HG03378 (cell line): Measurements from ENCODE around the gene CREB5.

Experiments used
- ATAC-seq: cut with Tn5 transposase; IDR thresholded peaks from one replicate; pipeline ENCODE4 v1.9.1; 2021; ENCODE audit warnings: mild to moderate bottlenecking, moderate library complexity; ENCODE audit not compliant: unreplicated experiment

Gene CREB5

DNA sequence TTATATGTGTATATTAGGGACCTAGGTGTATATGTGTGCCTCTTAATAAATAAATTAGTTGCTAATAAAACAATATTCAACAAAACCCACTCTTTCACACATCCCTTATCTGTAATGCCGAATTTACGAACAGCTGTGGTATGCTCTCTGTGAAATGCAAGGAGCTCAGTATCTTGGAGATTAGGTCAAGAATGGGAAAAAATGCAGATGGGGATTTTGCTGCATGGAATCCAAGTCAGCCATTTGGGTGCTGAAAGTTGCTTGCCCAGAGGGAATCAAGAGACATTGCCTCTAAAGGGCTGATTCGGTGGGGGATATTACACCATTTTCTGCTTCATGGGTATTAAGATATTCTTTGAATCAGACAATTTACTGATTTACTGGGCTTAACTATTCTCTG is 93.5 kb downstream of the CREB5 start:
- no peak for ATAC-seq

- ATAC-seq: no peak
These were observed 95.4 kb downstream of the CREB5 start for GRCh38 chr7:28507525-28508282.

DNA sequence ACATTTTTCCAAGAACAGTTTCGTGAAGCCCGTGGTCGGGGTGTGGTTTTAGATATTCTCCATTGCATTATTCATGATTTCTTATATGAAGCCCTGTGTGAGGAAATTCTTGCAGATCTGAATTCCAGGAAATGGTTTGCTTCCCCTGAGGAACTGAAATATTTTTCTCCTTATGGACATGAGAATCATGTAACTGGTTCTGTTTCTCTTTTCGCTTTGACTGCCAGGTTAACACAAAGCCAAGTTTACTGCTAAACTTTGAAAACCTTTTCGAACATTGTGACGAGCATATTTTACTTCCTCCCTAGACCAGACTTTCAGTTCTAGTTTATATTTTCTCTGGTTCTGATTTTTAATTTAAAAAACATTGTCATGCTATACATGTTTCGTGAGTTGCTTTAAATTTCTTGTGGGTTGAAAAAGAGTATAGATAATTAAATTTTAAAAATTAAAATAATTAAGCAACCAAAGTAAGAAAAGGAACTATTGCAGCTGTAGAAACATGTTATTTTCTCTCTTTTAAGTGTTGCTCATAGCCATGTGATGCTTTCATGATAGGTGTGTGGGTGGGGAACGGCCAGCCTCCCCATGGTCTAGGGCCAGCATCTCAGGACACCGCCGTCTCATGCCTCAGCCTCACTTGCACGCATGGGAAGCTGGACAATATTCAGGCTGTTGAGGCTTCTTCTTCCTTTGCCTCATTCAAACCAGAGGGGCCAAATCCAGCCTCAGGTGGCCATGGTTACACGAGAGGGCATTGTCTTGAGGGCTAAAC is 97.1 kb downstream of the CREB5 start:
- peak; percentile 77 for ATAC-seq

DNA sequence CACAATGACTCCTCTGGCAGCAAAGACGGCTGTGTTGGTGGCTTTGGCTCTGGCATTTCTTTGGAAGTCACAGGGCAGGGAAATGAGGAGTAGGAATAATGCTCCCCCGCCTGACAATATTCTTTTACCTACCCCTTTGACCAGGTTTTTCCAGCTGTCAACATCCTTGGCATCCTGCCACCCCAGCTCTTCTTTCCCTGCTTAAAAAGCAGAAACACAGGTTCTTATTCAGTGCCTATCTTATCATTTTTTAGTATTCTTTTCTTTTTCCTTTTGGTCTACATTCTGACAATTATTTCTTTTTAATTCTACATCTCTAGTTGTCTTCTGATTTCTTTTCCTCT is 97.7 kb downstream of the CREB5 start:
- ATAC-seq: no peak

DNA sequence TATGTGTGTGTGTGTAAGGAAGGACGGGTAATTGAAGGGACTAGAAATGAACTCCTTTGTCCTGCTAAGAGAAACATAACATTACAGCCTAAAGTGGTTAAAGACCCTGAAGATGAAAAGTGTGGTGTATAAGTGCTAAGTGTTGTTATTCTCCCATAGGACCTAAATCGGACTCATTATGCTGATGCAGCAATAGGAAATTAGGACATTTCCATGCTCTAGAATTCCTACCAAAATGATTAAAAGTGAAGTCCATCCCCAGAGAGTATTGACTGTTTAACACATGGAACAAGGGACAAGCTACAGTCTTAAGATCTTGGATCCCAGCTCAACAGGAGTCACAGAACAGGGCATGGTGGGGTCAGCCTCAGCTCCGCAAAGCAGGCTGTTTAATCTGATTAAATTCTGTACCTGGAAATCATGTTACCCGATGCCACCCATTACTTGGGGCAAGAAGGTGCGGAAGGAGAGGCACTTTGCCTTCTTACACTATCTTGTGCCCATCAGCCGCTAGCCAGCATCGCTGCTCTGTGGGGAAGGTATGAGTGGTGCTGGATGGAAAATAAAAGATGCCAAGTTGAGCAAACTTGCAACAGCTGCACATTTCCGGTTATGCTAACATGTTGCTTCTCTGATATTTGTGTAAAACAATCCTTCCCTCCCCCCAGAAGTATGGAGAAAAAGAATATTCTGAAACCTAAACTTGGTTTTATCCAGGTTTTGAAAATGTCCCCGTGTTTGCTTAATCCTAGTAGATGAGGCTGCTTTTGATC is 100.5 kb downstream of the CREB5 start:
- no peak for ATAC-seq

GRCh38 chr7:28516390-28517172 is 104.3 kb downstream of the CREB5 start:
- no peak for ATAC-seq

DNA sequence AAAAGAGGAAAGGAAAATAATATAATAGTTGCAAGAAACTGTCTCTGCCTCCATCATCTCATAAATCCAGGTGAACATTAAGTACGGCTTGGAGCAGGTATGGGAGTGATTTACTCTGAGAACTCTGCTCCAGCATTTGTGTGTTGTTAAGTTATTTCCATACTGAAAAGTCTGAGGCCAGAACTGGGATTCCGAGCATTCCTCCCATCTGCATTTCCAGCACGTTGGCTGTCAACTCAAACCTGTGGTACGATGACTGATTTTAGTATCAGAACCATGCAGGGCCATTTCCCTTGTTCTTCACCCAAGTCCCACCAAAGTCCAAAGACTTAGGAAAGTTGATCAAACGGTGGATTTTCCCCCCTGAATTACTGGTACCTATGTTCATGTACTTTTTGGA is 104.9 kb downstream of the CREB5 start:
- no peak for ATAC-seq

GRCh38 chr7:28517606-28518005 is 105.3 kb downstream of the CREB5 start:
- ATAC-seq: no peak

- ATAC-seq: no peak
These were observed 108.0 kb downstream of the CREB5 start for GRCh38 chr7:28520074-28521015.

- no peak for ATAC-seq
These were observed 112.7 kb downstream of the CREB5 start for GRCh38 chr7:28524978-28525377.

DNA sequence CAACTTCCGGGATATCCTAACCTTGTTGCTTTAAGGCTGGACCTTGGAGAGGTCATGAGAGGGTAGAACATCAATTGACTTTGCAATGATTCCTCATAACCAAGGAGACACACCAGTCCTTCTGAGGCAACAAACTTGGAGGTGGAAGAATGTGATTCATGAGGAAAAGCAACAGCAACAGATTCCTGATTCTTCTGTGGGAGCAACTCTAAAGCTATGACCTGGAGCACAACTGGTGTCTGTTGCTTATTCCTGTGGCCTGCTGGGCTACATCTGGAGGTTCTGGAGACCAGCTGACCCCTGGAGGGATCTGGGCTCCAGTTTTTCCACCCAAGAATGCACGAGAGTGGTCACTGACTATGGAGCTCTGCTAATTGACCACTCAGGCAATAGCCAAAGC is 116.6 kb downstream of the CREB5 start:
- ATAC-seq: no peak

GRCh38 chr7:28529755-28530154 is 117.4 kb downstream of the CREB5 start:
- ATAC-seq: no peak

GRCh38 chr7:28530175-28530802 is 118.0 kb downstream of the CREB5 start:
- ATAC-seq: no peak

DNA sequence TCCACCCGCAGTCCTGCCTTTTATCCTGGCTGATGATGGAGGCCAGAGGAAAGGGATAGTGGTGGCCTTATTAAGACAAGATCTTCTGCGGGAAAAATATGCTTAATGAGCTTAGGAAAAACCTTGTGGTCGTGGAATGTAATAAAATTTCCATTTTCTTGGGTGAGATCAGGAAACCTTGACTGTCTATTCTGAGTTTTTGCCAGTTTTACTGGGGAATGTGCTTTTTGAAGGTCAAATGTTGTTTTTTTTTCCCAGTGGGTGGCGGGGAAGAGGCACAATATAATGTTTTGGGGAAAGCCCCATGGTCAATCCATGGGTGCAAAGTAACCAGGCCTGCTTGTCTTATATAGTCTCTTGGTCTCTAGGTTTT is 118.5 kb downstream of the CREB5 start:
- ATAC-seq: no peak

DNA sequence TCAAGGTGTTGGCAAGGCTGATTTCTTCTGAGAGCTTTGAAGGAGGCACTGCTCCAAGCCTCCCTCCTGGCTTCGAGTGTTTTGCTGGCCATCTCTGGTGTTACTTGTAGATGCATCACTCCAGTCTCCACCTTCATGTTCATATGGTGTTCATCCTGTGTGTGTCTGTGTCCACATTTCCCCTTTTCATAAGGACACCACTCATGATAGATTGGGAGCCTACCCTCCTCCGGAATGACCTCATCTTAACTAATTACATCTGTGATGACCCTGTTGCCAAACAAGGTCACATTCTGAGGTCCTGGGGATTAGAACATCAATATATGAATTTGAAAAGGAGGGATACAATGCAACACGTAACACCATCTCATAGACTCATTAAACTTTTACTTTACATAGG is 119.0 kb downstream of the CREB5 start:
- ATAC-seq: no peak

DNA sequence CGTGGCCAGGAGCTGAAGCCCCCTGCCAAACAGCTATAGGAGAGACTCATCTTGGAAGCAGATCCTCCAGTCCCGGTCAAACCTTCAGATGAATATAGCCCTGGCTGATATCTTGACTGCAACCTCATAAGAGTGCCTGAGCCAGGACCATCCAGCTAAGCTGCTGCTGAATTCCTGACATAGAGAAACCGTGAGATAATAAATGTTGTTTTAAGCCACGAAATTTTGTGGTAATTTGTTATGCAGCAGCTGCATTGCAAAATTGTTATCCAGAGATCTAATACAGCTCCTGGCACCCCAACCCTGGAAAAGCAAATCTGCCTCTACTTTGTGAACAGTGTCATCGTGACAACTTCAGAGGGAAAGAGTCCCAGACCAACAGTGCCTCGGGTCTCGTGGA is 119.9 kb downstream of the CREB5 start:
- ATAC-seq: no peak

DNA sequence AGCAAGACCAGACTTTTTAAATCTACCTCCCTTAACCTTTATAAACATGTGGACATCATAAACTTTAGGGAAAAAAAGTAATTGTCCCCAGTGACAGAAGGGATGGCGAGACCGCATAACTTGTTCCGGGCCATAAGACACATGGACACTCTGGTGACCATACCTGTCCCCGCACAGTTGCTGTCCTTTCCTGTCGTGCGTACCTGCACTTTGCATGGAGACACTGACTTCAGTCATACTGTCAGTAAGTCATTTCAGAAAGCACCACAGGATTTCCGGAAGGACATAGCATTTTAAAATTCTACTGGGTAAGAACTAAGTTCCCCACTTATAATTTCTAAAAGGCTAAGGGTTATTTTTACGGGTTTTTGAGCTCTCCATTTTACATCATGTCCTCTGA is 120.9 kb downstream of the CREB5 start:
- no peak for ATAC-seq

GRCh38 chr7:28533731-28534531 is 121.6 kb downstream of the CREB5 start:
- no peak for ATAC-seq

GRCh38 chr7:28536259-28536658 is 123.9 kb downstream of the CREB5 start:
- no peak for ATAC-seq
